Stimulated activated CD8-positive, alpha-beta memory T cell treated with anti-CD3 and anti-CD28 coated beads, Interleukin-4, amount 100 ng/mL, for 1 hour (primary cell): ENCODE data around the gene ABCC8.
"Not testable (repeated sequence)": the region's sequence is repeated elsewhere in the genome, so short reads cannot be mapped to it uniquely, and the experiment has no call there.

Experiments used
- DNase-seq, 2 donors: peaks; one replicate each; pipeline ENCODE4 v3.0.0-alpha.2; 2020; ENCODE audit warnings: low read depth in 2 of 2, low spot score in 1 of 2

The ABCC8 gene

DNA sequence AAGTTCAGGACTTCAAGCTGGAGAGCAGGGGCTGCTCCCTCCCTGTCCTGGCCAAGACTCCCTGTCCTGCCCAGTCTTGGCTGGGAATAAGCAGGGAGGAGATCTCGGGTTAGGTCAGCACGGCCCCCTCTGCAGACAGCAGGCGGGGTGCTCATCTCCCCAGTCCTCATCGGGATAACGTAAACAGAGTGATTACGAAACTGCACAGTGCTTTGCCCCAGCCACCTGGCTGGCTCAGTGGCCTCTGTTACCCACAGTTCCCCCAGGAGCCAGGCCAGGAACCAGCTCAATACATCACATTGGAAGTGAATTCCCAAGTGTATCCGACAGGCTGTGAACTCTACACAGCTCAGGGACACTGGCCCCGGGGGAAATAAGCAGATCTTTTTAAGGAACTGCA is 45.5 kb downstream of the ABCC8 start:
- no peak for DNase-seq

DNA sequence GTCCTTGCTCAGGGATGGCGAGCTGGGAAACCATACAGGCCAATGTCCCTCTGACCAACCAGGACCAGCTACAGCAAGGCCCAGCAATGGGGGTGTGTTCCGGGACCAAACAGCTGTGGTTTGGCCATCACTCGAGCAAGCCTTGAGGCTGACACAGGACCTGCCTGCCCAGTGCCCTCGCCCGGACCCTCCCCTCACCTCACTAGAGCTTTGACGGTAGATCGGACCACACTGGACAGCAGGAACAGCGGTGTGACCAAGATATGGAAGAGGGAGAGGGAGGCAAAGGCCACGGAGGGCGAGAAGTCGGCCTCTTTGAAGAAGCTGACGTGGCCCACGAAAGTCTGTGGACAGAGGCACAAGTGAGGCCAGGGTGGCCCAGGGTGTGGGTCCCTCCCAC is 46.0 kb downstream of the ABCC8 start:
- no peak for DNase-seq

DNA sequence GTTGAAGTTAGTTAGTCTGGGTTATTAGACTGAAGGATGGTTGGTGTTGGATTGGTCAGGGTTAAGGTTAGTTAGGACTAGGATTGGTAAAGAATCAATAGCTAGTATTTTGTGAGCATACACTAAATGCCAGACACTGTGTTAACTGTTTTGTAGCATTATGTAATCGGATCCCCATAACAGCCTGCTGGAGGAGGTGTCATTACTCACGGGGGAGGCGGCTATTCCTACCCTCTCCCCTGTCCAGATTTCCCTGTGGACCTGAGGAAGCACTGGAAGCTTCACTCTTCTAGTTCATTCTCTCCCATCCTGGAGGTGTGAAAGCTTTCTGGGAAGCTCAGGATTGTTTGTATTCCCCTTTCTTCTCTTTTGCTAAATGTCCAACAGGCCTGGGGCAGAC is 47.7 kb downstream of the ABCC8 start:
- DNase-seq, result no peak

DNA sequence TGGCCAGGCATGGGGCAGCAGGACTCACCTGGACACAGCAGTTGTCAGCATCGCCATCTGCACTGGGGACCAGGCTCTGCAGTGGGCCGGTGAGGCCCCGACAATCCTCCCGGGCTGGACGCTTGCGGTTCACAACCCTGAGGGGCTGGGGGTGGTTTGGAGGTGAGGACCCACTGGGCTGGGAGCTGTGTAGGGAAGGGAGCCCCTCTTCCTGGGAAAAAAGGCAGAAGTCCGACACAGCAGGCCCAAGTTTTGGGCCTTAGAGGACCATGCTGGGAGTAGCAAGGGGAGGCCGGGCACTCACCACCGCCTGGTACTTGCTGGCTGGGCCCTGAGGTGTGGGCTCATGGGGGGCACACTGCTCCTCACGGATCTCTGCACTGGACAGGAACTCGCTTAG is 48.4 kb downstream of the ABCC8 start:
- DNase-seq, result no peak

DNA sequence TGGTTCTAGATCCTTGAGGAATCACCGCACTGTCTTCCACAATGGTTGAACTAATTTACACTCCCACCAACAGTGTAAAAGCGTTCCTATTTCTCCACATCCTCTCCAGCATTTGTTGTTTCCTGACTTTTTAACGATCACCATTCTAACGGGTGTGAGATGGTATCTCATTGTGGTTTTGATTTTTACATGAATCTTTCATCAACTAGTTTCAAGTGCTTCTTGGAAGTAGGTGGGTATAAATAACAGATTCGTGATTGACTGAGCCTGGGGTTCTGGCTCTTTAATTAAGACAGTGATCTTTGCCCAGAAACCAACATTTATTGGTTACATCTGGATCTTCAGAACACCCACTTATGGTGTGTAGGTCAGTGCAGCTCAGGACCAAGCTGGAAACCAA is 50.4 kb downstream of the ABCC8 start:
- not testable (repeated sequence) for DNase-seq

DNA sequence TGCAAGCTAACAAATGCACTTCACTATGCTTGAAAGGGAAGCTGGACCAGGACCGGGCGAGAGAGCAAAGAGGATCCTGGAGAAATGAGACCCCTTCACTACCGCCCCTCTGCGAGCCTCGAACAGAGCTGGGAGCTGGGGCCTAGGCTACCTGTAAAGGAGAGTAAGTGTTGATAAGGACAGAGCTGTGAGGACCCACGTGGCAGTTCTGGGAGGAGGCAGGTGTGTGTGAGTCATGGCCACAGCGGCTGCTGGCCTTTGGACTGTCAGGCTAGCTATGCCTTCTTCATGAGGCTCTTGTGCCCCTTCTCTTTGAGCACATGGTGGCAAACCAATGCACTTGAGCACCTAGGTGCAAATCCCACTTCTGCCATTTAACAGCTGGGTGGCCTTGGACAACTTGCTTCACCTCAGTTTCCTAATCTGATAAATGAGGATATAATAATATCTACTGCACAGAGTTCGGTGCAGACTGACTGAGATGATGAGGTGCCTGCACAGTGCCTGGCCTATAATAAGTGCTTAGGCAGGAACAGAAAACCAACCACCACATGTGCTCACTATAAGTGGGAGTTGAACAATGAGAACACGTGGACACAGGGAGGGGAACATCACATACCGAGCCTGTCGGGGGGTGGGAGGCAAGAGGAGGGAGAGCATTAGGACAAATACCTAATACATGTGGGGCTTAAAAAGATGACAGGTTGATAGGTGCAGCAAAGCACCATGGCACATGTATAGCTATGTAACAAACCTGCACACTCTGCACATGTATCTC is 52.9 kb downstream of the ABCC8 start:
- DNase-seq, result no peak

DNA sequence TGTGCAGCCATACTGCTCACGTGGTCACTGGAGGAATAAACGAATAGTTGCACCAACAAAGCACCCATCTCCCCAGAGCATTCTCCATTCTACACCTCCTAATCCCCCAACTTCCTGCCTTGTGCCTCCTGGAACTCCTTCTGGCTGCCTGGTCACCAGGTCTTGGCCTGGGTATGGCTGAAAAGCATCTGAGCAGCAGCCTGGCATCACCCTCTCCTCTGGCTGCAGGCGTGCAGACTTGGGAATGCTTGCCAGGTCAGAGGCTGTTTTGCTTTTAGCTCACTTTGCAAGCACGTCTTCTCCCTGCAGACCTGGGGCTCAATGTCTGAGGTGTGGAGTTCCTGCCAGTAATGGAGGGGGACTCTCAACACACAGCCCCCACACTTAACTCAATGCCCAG is 54.9 kb downstream of the ABCC8 start:
- DNase-seq, result no peak

DNA sequence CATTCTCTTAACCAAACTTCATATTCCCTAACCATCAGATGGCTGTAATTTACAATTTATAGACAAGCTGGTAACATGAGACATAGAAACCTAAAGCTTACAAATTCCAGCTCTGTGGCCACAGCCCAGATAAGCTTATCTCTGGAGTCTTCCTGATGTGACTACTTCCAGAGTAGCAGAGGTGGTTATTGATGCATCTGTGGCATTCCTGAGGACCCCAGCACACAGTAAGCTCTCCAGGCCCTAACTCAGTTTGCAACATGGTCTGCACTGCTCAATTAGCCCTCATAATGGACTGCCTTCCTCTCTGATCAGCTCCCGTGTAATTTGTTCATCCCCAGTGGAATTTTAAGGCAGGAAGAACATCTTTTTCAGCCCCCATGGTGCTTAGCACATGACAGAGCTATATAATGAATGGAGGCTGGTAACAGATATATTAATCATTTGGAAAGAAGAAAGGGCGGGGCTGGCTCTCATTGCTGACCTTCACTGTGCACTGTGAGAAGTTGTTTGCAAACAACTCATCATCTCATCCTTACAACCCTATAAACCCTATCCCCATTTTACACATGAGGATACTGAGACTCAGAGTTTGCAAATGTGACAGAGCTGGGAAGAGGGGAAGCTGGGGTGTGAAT is 58.1 kb downstream of the ABCC8 start:
- DNase-seq, result no peak

DNA sequence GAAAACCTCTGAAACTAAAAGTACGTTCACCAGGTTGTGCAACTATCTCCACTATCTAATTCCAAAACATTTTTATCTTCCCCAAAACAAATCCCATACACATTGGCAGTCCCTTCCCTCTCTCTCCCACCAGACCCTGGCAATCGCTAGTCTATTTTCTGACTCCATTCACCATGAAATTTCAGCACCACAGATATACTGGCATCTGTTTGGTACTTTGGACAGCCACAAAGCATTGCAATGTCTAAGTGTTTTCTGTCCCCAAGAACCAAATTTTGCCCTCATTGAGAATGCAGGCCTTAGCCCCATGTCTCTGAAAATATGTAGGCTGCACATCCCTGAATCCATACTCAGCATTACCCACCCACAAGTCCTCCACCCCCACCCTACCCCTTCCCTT is 60.2 kb downstream of the ABCC8 start:
- no peak for DNase-seq

DNA sequence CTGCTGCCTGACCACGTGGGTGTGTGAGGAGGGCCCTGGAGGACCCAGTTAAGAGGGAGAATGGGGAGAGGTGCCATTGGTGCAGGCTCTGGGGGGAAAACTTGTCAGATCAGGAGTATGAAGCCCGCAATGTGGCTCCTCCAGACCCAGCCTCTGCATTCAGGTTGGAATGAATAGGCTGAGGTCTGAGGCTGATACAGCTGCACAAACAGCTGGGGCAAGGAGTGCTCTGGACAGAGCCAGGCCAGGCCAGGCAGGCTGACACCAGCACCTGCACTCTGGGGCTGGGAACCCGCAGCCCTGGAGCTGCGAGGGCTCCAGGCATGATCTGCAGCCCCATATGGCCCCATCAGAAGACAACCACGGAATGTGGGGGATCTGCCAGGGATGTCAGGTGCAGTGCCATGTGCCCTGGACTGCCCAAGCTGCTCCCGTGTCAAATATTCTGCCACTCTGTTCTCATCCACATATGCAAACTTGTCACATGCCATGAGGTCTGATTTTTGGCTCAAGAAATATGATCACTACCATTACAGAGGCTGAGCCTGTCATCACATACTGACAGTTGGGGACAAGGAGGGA is 61.0 kb downstream of the ABCC8 start:
- no peak for DNase-seq

DNA sequence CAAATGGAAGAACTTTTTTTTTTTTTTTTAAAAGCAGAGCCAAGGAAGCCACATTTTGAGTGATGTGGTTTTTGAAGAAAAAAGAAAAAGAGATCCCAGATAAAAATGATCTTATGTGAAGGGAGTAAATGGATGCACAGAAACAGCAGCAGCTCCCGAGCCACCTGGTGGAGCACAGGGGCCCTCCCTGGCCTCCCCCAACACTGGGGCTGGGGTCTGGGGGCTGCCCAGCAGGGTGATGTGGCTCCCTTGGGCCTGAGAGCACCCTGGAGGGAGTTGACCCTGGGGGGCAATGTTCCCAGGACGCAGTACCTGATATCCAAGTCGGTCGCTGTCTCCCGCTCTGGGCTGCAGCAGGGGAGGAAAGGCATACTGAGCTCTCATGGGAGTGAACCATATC is 61.7 kb downstream of the ABCC8 start:
- no peak for DNase-seq

DNA sequence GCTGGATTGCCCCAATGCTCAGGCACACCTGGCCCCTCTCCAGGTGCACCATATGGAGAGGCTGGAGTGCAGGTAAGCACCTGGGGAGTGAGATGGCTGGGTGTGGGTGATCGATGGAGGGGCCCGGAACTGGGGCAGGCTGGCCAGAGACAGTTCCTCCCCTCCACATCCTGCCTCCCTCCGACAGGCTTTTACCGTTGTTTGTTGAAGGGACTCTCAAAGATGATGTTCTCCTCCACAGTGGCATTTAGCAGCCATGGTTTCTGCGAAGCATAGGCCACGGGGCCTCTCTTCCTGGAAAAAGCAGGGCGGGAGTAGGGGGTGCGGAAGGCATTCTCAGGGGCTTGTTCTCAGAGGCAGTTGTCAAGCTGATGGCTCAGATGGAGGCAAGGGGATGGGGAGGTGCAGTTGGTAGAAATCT is 62.3 kb downstream of the ABCC8 start:
- DNase-seq, result no peak

DNA sequence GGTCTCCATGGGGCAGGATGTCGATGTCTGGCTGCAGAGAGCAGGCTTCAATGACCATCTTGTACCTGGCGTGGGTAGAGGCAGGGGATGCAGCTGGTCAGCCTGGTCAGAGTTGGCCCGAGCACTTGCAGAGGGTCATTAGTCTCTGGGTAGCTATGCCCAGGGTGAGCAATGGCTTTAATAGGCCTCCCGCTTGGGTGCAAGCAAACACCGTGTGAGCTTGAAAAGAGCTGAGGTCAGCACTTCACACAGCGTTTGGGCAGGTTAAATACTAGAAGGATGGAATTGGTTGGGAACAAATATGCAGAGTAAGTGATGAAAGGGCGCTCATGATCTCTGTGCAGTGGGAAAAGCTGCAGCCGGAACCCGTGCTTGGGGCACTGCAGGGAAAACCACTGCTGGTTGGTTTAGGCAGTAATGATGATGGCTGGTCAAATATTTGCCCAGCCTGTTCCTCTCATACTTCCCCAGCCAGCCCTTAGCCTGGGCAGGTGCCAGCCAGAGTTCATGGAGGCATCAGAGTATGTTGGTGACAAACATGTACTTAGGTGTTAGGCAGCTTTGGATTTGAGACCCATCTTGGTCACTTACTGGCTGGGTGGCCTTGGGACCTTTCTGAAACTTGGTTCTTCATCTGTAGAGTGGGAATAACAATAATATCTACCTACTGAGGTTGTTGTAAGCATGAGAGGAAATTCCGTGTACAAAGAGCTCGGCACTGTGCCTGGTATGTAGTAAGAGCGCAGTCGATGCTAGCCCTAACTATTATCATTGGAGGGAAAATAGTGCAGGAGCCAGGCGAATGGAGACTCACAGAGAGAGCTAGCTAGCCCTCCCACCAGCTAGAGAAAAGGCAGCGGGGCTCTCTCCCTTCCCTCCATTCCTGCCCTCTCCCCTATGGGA is 63.0 kb downstream of the ABCC8 start:
- no peak for DNase-seq

DNA sequence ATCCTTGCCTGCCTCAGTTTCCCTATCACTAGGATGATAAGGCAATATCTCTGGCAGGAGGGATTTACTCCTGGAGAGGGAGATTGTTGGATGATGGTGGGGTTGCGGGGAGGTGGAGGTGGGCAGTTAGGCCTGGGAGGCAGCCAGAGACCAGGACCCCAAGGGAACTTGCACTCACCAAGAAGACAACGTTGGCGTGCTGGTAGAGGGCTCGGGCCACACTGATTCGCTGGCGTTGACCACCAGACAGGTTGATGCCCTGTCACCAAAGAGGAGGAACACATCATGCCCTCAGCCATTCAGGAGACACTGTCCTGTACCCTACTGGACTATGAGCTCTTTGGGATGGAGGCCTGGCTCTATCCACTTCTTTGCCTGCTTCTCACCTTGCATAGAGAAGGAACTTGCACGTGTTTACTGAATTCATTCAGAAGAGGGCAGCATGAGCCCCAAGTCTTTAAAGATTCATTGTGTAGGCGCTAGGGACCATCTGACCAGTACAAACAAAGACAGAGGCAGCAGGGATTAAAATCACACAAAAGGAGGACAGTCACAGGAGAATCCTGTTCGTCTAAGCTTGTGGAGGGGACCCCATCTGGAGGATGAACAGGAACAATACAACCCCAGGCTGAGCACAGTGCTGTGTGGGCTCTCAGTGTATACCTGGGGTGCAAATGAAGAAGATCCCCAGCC is 64.0 kb downstream of the ABCC8 start:
- no peak for DNase-seq

DNA sequence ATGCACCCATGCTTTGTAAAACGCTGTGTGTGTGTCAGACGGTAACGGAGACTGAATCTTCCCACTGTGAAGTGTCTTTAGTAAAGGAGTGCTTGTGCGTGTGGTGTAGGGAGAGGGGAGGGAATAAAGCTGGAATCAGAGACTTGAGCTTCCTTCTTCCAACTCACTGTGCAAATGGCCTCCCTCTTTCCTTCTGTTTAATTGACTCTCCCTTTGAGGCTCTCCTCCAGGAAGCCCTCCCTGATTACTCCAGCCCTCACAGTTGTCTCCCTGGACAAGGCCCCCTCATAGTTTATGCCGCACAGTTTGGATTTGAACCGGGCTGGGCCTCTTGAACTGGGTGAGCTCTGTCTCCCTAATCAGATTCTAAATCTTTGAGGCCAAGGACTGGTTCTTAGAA is 65.2 kb downstream of the ABCC8 start:
- no peak for DNase-seq

DNA sequence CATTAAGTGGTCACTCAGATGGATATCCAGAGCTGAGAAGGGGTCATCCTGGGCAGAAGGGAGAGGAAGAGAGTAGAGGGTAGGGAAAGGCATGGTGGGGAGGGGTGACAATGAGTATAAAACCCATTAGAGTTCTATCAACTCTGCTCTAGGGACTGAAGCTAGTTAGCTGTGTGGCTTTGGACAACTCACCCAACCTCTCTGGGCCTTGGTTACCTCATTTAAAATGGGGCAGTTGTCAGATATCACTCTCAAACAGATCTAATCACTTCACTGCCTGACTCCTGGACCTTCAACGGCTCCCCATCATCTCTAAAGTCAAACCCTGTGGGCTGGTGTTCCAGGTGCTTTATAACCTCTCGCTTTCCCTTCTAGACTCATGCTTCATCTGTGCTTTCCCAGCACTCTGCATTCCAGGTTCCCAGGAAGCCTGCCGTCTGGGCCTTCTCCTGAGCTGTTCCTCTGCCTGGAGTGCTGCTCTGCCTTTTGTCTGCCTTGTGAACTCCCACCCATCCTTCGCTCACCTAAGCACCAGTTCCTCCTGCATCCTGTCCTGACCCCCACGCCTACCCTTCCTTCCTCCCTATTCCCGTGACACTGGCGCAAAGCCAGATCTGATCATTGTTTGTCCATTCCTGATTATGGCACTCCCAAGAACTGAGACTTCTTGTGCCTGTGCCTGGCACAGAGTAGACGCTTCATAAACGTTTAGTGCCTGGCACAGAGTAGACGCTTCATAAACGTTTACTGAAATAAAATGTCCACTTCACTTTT is 65.9 kb downstream of the ABCC8 start:
- no peak for DNase-seq

DNA sequence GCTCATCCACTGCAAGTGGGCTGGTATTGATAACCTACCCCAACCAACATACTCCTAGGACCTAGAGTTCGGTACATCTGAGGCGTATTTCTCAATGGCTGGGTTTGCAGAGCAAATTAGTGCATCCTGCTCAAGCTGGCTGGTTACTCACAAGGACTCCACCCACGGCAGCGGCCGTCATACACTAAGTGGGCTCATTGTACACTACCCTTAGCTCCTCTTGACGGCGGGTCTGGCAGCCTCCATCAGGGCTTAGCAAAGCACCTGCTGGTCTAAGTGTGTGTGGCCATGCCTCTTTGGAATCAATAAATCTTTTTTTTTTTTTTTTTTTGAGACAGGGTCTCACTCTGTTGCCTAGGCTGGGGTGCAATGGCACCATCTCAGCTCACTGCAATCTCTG is 68.0 kb downstream of the ABCC8 start:
- no peak for DNase-seq

DNA sequence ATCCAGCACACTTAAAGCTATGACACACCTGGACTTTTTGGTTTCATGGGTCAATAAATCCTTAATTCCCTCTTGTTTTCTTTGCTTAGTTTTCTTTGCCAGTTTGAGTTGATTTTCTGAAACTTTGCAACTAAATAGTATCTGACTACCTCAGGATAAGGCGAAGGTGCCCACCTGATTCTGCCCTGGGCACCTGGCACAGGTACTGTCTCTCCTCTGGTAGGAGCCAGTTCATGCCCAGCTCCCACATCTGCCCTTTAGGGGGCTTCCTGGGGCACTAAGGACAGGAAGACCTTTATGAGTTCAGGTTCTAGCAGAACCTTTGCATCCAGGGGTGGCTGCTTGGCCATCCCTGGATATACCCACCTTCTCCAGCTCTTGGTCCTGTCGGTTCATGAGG is 68.6 kb downstream of the ABCC8 start:
- DNase-seq, result no peak

DNA sequence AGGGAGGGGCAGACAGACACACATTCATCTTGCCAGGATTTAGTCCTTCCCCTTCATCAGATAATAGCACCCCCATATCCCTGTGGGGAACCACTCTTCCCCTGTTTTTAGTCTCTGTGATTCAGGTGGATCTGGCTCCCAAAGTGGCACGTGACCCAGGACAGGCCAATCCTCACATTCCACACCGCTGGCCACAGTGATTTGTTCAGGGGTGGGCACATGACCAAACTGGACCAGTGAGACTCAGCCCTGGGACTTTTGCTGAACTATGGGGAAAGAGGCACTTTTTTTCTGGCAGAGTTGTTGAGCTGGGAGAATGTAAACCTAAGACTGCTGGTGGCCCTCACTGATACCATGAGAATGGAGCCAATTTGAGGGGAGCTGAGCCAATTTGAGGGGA is 69.1 kb downstream of the ABCC8 start:
- no peak for DNase-seq

DNA sequence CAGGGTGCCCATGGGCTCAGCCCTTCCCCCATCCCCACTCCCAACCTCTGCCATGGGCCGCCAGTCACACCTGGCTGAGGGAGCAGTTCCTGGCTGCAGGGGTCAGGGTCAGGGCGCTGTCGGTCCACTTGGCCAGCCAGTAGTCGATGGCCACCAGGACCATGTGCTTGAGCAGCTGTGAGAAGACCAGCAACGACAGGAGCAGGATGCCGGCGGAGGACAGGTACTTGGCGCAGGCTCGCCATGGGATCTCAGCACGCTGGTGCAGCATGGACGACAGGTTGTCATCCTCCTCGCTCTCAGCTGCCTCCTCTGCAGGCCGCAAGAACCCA is 69.9 kb downstream of the ABCC8 start:
- no peak for DNase-seq
